Epithelial cell of proximal tubule (primary cell): Measurements from ENCODE around the gene NUP50. TPM values are rescaled to one million over a fixed set of nuclear protein-coding genes. Genes with fewer than 3 reads are reported as not detected.

Source experiments
- DNase-seq: peaks from one replicate; pipeline ENCODE4 v3.0.0-alpha.2; 2011; ENCODE audit warnings: low read depth
- H3K4me3 ChIP-seq: 2 replicates; pipeline ENCODE4 v1.5.1; 2011; ENCODE audit warnings: low read depth, mild to moderate bottlenecking, low read length
- CTCF ChIP-seq: conservative IDR thresholded peaks from 2 replicates; pipeline ENCODE4 v1.5.1; 2012; ENCODE audit warnings: low read depth, mild to moderate bottlenecking, low read length
- total RNA-seq: library from RNA; depleted of rRNA; stranded (reverse); fragments of >200 nt; gene quantifications from 2 replicates; pipeline ENCODE4 v1.2.3, GENCODE V29; 2015

The NUP50 gene
- total RNA-seq, 1 donor from 2014 or later: 60.8 TPM

- DNase-seq: no peak
- H3K4me3 ChIP-seq: no peak overlapping the region
- no peak for TF ChIP-seq CTCF
Observed at GRCh38 chr22:45194686-45195085, 31.0 kb downstream of the NUP50 start.

- DNase-seq: no peak
- H3K4me3 ChIP-seq: no peak overlapping the region
- TF ChIP-seq CTCF: no peak
Observed at GRCh38 chr22:45195616-45196015, 31.9 kb downstream of the NUP50 start.

GRCh38 chr22:45196308-45196707 lies 32.6 kb downstream of the NUP50 start:
- DNase-seq: no peak
- no peak for TF ChIP-seq CTCF
- no peak overlapping the region for H3K4me3 ChIP-seq

GRCh38 chr22:45196926-45197605 lies 33.3 kb downstream of the NUP50 start:
- DNase-seq: no peak
- TF ChIP-seq CTCF: no peak
- H3K4me3 ChIP-seq: no peak overlapping the region

- no peak overlapping the region for H3K4me3 ChIP-seq
- no peak for DNase-seq
- TF ChIP-seq CTCF: no peak
Observed at GRCh38 chr22:45197606-45198462, 34.1 kb downstream of the NUP50 start.

GRCh38 chr22:45198463-45198795 lies 34.7 kb downstream of the NUP50 start:
- TF ChIP-seq CTCF: no peak
- no peak for DNase-seq
- no peak overlapping the region for H3K4me3 ChIP-seq
